MCF 10A (cell line): Measurements from ENCODE around the gene COPS3. TPM values are rescaled to one million over a fixed set of nuclear protein-coding genes. Genes with fewer than 3 reads are reported as not detected.

ENCODE experiments used
- BruUV-seq: library from RNA; stranded (reverse); fragments of 400-500 nt; replicated peaks from 2 replicates; lab custom pipeline; 2021; lab: Mats Ljungman, UMichigan
- CTCF ChIA-PET: fragments of 300-600 bp; sonication (Branson Sonifier 250); formaldehyde crosslinking; extraction: SDS; loops from one replicate; lab custom pipeline; 2021; ENCODE audit warnings: antibody characterized with exemption, inconsistent platforms; lab: Yijun Ruan, JAX
- POLR2A ChIA-PET: fragments of 300-600, 350-650 bp; sonication (Branson Sonifier 250); formaldehyde crosslinking; extraction: SDS; loops from one replicate; lab custom pipeline; 2020; ENCODE audit warnings: antibody characterized with exemption, inconsistent platforms; lab: Yijun Ruan, JAX
- DNase-seq: peaks from one replicate; pipeline ENCODE4 v3.0.0-alpha.2; 2018; ENCODE audit not compliant: unreplicated experiment
- H3K27ac Mint-ChIP-seq: one replicate; pipeline ENCODE4 v1.8.0; 2022; ENCODE audit warnings: mild to moderate bottlenecking, low read depth, mixed read lengths; ENCODE audit not compliant: unreplicated experiment
- H3K27me3 Mint-ChIP-seq: one replicate; pipeline ENCODE4 v1.8.0; 2022; ENCODE audit warnings: mixed read lengths; ENCODE audit not compliant: insufficient read depth, unreplicated experiment
- H3K36me3 Mint-ChIP-seq: one replicate; pipeline ENCODE4 v1.8.0; 2022; ENCODE audit warnings: mild to moderate bottlenecking, moderate library complexity, mixed read lengths; ENCODE audit not compliant: insufficient read depth, unreplicated experiment
- H3K4me1 Mint-ChIP-seq: one replicate; pipeline ENCODE4 v1.8.0; 2022; ENCODE audit warnings: mixed read lengths; ENCODE audit not compliant: insufficient read depth, unreplicated experiment
- H3K4me3 Mint-ChIP-seq: one replicate; pipeline ENCODE4 v1.8.0; 2022; ENCODE audit warnings: mild to moderate bottlenecking, moderate library complexity, mixed read lengths; ENCODE audit not compliant: unreplicated experiment
- H3K9me3 Mint-ChIP-seq: one replicate; pipeline ENCODE4 v1.8.0; 2022; ENCODE audit warnings: mixed read lengths; ENCODE audit not compliant: unreplicated experiment
- intact Hi-C: fragments of 100-400 bp; cut with micrococcal nuclease; formaldehyde crosslinking; loops from 2 replicates; pipeline ENCODE4 v1.14.1; 2022
- total RNA-seq: library from RNA; stranded (reverse); gene quantifications from 2 replicates; pipeline ENCODE4 v1.2.3, GENCODE V29; 2022
- TF ChIP-seq, protein P1 (sequence below): fragments of 200-600 bp; IDR thresholded peaks from one replicate; pipeline ENCODE4 v1.8.0; 2022; ENCODE audit warnings: antibody characterized with exemption, mild to moderate bottlenecking; ENCODE audit not compliant: unreplicated experiment

COPS3 gene
- total RNA-seq, 1 experiment from 2014 or later = 91.8 TPM

DNA sequence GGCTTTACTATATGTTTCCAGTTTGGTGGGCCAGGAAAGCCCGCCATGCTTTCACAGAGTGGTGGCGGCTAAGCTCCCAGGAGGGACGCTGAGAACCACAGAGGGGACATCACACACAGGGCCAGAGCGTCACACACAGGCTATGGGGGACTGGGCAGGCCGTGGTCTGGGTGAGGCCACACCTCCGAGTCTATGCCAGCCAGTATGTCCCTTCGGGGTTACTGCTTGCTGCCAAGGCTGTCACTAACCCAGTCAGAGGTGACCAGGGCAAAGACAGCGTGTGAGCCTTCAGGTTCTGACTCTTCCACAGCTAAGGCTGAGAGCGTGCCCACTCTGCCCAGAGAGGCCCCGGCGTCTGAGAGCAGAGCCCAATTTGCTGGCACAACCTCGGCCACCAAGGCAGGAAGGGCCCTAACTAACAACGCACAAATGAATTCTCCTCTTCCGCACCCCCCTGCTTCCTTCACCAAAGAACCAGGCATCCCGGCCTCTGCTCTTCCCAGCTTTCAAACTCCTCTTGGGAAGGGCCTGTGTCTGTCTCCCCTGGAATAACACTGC lies 77.8 kb downstream of the COPS3 start:
- Mint-ChIP-seq H3K9me3 (no peaks in the 10 kb centered on the region), H3K36me3 (peaks cover 37% of the 10 kb centered on the region), H3K4me1 (peaks cover 19% of the 10 kb centered on the region), H3K4me3 (no peak overlapping the region), H3K27me3 (no peaks in the 10 kb centered on the region), H3K27ac (no peak overlapping the region)
- intact Hi-C loops = no loop called here
- TF ChIP-seq, protein P1, sequence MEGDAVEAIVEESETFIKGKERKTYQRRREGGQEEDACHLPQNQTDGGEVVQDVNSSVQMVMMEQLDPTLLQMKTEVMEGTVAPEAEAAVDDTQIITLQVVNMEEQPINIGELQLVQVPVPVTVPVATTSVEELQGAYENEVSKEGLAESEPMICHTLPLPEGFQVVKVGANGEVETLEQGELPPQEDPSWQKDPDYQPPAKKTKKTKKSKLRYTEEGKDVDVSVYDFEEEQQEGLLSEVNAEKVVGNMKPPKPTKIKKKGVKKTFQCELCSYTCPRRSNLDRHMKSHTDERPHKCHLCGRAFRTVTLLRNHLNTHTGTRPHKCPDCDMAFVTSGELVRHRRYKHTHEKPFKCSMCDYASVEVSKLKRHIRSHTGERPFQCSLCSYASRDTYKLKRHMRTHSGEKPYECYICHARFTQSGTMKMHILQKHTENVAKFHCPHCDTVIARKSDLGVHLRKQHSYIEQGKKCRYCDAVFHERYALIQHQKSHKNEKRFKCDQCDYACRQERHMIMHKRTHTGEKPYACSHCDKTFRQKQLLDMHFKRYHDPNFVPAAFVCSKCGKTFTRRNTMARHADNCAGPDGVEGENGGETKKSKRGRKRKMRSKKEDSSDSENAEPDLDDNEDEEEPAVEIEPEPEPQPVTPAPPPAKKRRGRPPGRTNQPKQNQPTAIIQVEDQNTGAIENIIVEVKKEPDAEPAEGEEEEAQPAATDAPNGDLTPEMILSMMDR = no peak
- ChIA-PET CTCF (interaction anchor here (0.5 kb wide), 1 partner anchor 9 kb away, joined by 3 read pairs; no protein-coding TSS in a partner anchor), POLR2A (no interaction called here)
- no TSS peak for BruUV-seq
- no peak for DNase-seq

DNA sequence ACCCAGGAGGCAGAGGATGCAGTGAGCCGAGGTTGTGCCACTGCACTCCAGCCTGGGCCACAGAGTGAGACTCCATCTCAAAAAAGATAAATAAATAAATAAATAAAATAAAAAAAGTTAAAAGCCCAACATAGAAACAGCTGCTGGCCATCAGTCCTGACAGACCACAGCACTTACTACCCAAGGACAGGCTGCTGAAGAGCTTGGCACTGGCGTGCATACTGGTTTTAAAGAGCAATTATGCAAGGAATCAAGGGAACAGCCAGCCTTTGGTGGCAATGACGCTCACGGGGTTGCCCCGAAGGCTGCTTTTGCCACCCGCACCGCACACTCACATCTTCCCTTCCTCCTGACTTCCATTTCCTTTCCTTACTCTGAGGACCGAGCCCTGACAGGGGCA lies 79.1 kb downstream of the COPS3 start:
- no peak overlapping the region for H3K4me3 Mint-ChIP-seq
- intact Hi-C loops = no loop called here
- no TSS peak for BruUV-seq

DNA sequence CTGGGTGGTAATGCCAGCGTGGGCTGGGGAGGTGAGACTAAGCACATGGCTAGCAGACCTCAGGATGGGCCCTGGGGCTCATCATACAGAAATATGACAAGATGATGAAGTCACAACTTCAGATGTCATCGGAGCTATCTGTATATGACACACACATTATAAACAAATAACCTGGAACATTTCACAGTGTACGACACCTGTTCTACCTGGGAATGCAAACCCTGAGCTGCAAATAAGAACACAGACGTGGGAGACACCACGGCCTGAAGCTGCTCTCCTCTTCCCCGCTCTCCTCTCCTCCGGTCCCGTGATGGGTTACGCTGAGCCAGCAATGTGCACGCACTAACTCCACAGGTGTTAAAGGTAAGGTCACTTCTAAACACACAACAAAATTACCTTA lies 79.8 kb downstream of the COPS3 start:
- peaks cover 37% of the 10 kb centered on the region for H3K36me3 Mint-ChIP-seq
- TF ChIP-seq, protein P1 = no peak
- intact Hi-C loops = no loop called here
- H3K9me3 Mint-ChIP-seq = no peaks in the 10 kb centered on the region
- no TSS peak for BruUV-seq
- H3K4me1 Mint-ChIP-seq = peaks cover 19% of the 10 kb centered on the region
- ChIA-PET POLR2A (no interaction called here), CTCF (interaction anchor here (0.7 to 0.8 kb wide), 3 partner anchors 107 to 373 kb away, joined by 3 to 4 read pairs (median 3); no protein-coding TSS in a partner anchor)
- H3K4me3 Mint-ChIP-seq = no peak overlapping the region
- no peak overlapping the region for H3K27ac Mint-ChIP-seq
- DNase-seq = no peak
- no peaks in the 10 kb centered on the region for H3K27me3 Mint-ChIP-seq

More for the DNA sequence above, 79.1 kb downstream of the COPS3 start:
- H3K9me3 Mint-ChIP-seq = no peaks in the 10 kb centered on the region
- H3K4me1 Mint-ChIP-seq = peaks cover 19% of the 10 kb centered on the region
- TF ChIP-seq, protein P1 = no peak
- H3K27ac Mint-ChIP-seq = no peak overlapping the region
- no peak for DNase-seq
- no peaks in the 10 kb centered on the region for H3K27me3 Mint-ChIP-seq
- ChIA-PET POLR2A (interaction anchor here (0.7 kb wide), 1 partner anchor 730 kb away, joined by 3 read pairs; no protein-coding TSS in a partner anchor), CTCF (no interaction called here)
- H3K36me3 Mint-ChIP-seq = peaks cover 37% of the 10 kb centered on the region

DNA sequence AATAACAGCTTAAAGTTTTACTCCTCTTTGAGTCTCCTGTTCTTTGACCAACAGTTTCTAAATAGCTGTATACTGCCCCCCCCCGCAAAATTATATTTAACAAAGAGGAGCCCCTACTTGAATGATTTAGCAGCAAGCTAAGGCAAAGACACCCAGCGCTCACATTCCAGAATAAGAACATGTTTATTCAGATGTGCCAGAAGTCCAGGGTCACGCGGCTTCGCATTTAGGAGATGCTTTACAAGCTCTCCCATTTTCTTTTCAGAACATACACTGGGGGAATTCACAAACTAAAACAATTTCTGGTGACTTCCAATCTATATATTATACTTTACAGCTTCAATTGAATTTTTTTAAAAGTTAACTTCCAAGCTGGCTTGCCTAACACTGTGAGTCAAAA lies 80.2 kb downstream of the COPS3 start:
- no peak for DNase-seq
- Mint-ChIP-seq H3K4me1 (peaks cover 19% of the 10 kb centered on the region), H3K9me3 (no peaks in the 10 kb centered on the region), H3K27me3 (no peaks in the 10 kb centered on the region), H3K27ac (no peak overlapping the region), H3K4me3 (no peak overlapping the region), H3K36me3 (peaks cover 37% of the 10 kb centered on the region)
- CTCF ChIA-PET = interaction anchor here (0.7 to 0.8 kb wide), 4 partner anchors 107 to 374 kb away, joined by 3 to 4 read pairs (median 3); no protein-coding TSS in a partner anchor
- BruUV-seq = no TSS peak
- TF ChIP-seq, protein P1 = no peak
- intact Hi-C loops = no loop called here
- POLR2A ChIA-PET = interaction anchor here (0.8 to 1.1 kb wide), 2 partner anchors 16 to 37 kb away, joined by 3 read pairs; no protein-coding TSS in a partner anchor
